Ascending aorta (tissue), 2 donors: ENCODE results near the gene C1orf174. TPM values are rescaled to one million over a fixed set of nuclear protein-coding genes. Genes with fewer than 3 reads are reported as not detected.

Experiments used
- DNase-seq, 2 donors: peaks; one replicate each; pipeline ENCODE4 v3.0.0-alpha.2; 2019; ENCODE audit warnings: low spot score in 2 of 2
- H3K27ac ChIP-seq, 2 donors: fragments of 200-600 bp; sonication (generic); one replicate each; pipeline ENCODE4 v1.5.1; 2016 to 2017; ENCODE audit warnings: mild to moderate bottlenecking in 1 of 2
- H3K27me3 ChIP-seq: fragments of 200-600 bp; sonication (generic); one replicate; pipeline ENCODE4 v1.5.1; 2017
- H3K36me3 ChIP-seq, 2 donors: fragments of 200-600 bp; sonication (generic); one replicate each; pipeline ENCODE4 v1.5.1; 2016
- H3K4me1 ChIP-seq, 2 donors: fragments of 200-600 bp; sonication (generic); one replicate each; pipeline ENCODE4 v1.5.1; 2016 to 2017; ENCODE audit warnings: mild to moderate bottlenecking in 1 of 2
- H3K4me3 ChIP-seq, 2 donors: fragments of 200-600 bp; sonication (generic); one replicate each; pipeline ENCODE4 v1.5.1; 2016 to 2017; ENCODE audit warnings: mild to moderate bottlenecking in 1 of 2
- H3K9me3 ChIP-seq, 2 donors: fragments of 200-600 bp; sonication (generic); one replicate each; pipeline ENCODE4 v1.5.1; 2016
- CTCF ChIP-seq, 3 experiments: fragments of 200-600 bp in 2 of 3; fragments of 450-650 bp in 1 of 3; sonication (generic) in 2 of 3; IDR thresholded peaks; one replicate each; pipeline ENCODE4 v1.5.1; 2016 to 2019; ENCODE audit warnings: antibody characterized with exemption in 3 of 3, mild to moderate bottlenecking in 1 of 3, moderate library complexity in 1 of 3
- intact Hi-C: fragments of 100-400 bp; cut with DNase I; formaldehyde crosslinking; loops from one replicate; pipeline ENCODE4 v1.15.1; 2023
- total RNA-seq: library from RNA; depleted of rRNA; stranded (reverse); fragments of >200 nt; gene quantifications from one replicate; pipeline ENCODE4 v1.1.0, GENCODE V29; 2016

Gene C1orf174
- total RNA-seq, 1 donor from 2014 or later: 14.9 TPM

- H3K27me3 ChIP-seq: no peaks in the 10 kb centered on the region
- no peak overlapping the region for H3K27ac ChIP-seq
- no peaks in the 10 kb centered on the region for H3K4me1 ChIP-seq
- intact Hi-C loops: no loop called here
- DNase-seq: no peak
- TF ChIP-seq CTCF (IDR thresholded peaks at IDR 0.05): no peak
- H3K36me3 ChIP-seq: no peaks in the 10 kb centered on the region
- H3K9me3 ChIP-seq: no peaks in the 10 kb centered on the region
- no peak overlapping the region for H3K4me3 ChIP-seq
Observed at GRCh38 chr1:3943806-3944577, 43.9 kb upstream of the C1orf174 start.

- no peak overlapping the region for H3K27ac ChIP-seq
- no peaks in the 10 kb centered on the region for H3K27me3 ChIP-seq
- no peak for TF ChIP-seq CTCF (IDR thresholded peaks at IDR 0.05)
- H3K4me1 ChIP-seq: no peaks in the 10 kb centered on the region
- no peaks in the 10 kb centered on the region for H3K36me3 ChIP-seq
- H3K4me3 ChIP-seq: no peak overlapping the region
- H3K9me3 ChIP-seq: no peaks in the 10 kb centered on the region
- DNase-seq: no peak
- intact Hi-C loops: no loop called here
Observed at GRCh38 chr1:3943123-3943431, 43.0 kb upstream of the C1orf174 start.

GRCh38 chr1:3942416-3943122 lies 42.5 kb upstream of the C1orf174 start:
- H3K4me1 ChIP-seq: no peaks in the 10 kb centered on the region
- no peaks in the 10 kb centered on the region for H3K27me3 ChIP-seq
- no peak overlapping the region for H3K4me3 ChIP-seq
- H3K36me3 ChIP-seq: no peaks in the 10 kb centered on the region
- no peak overlapping the region for H3K27ac ChIP-seq
- intact Hi-C loops: no loop called here
- no peaks in the 10 kb centered on the region for H3K9me3 ChIP-seq
- DNase-seq: no peak
- TF ChIP-seq CTCF (IDR thresholded peaks at IDR 0.05): no peak

GRCh38 chr1:3940754-3941345 lies 40.8 kb upstream of the C1orf174 start:
- Histone ChIP-seq H3K27ac (no peak overlapping the region), H3K4me1 (no peaks in the 10 kb centered on the region), H3K27me3 (no peaks in the 10 kb centered on the region), H3K4me3 (no peak overlapping the region), H3K36me3 (no peaks in the 10 kb centered on the region), H3K9me3 (no peaks in the 10 kb centered on the region)
- no peak for DNase-seq
- intact Hi-C loops: no loop called here
- TF ChIP-seq CTCF (IDR thresholded peaks at IDR 0.05): no peak

- TF ChIP-seq CTCF (IDR thresholded peaks at IDR 0.05): no peak
- Histone ChIP-seq H3K27me3 (no peaks in the 10 kb centered on the region), H3K4me3 (no peak overlapping the region), H3K27ac (no peak overlapping the region), H3K36me3 (no peaks in the 10 kb centered on the region), H3K4me1 (no peaks in the 10 kb centered on the region), H3K9me3 (no peaks in the 10 kb centered on the region)
- DNase-seq: no peak
- intact Hi-C loops: no loop called here
Observed at GRCh38 chr1:3940081-3940753, 40.1 kb upstream of the C1orf174 start.
